Lower leg skin (tissue), 4 donors: ENCODE results near the gene TC2N. TPM values are rescaled to one million over a fixed set of nuclear protein-coding genes. Genes with fewer than 3 reads are reported as not detected.
"Not testable (repeated sequence)": the region's sequence is repeated elsewhere in the genome, so short reads cannot be mapped to it uniquely, and the experiment has no call there.

Experiments
- DNase-seq, 2 donors: peaks; one replicate each; pipeline ENCODE4 v3.0.0-alpha.2; 2019; ENCODE audit warnings: low spot score in 2 of 2
- H3K4me3 ChIP-seq: fragments of 200-600 bp; sonication (generic); 2 replicates; pipeline ENCODE4 v1.5.1; 2017; ENCODE audit warnings: mild to moderate bottlenecking, low read depth; ENCODE audit not compliant: poor library complexity, severe bottlenecking
- POLR2A ChIP-seq, 2 donors: fragments of 450-650 bp; IDR thresholded peaks; one replicate each; pipeline ENCODE4 v1.6.1; 2016 to 2017; ENCODE audit warnings: antibody characterized with exemption in 2 of 2, mild to moderate bottlenecking in 1 of 2, moderate library complexity in 1 of 2
- WGBS, 2 donors: methylation state at CpG; one replicate each; pipeline ENCODE4 v1.1.5; 2018; 5-methylcytosine and 5-hydroxymethylcytosine counted together
- intact Hi-C: fragments of 100-400 bp; cut with DNase I; formaldehyde crosslinking; loops from one replicate; pipeline ENCODE4 v1.15.0; 2023; ENCODE audit warnings: low total_unique reads
- total RNA-seq, 4 donors: library from RNA; depleted of rRNA; stranded (reverse); fragments of >200 nt; gene quantifications; one replicate each; pipeline ENCODE4 v1.1.0, GENCODE V29; 2016
- TF ChIP-seq, protein P1 (sequence below), 3 donors: fragments of 450-650 bp; IDR thresholded peaks; one replicate each; pipeline ENCODE4 v1.5.1; 2016; ENCODE audit warnings: antibody characterized with exemption in 3 of 3, mild to moderate bottlenecking in 3 of 3, moderate library complexity in 2 of 3

TC2N gene
- total RNA-seq, 4 donors from 2014 or later, result 31.6 to 40.9 (median 35.9) TPM

GRCh38 chr14:91899806-91900205, 32.5 kb upstream of the TC2N start:
- DNase-seq, result no peak
- intact Hi-C loops, result no loop called here
- no peak for TF ChIP-seq POLR2A (IDR thresholded peaks at IDR 0.05)
- TF ChIP-seq, protein P1, sequence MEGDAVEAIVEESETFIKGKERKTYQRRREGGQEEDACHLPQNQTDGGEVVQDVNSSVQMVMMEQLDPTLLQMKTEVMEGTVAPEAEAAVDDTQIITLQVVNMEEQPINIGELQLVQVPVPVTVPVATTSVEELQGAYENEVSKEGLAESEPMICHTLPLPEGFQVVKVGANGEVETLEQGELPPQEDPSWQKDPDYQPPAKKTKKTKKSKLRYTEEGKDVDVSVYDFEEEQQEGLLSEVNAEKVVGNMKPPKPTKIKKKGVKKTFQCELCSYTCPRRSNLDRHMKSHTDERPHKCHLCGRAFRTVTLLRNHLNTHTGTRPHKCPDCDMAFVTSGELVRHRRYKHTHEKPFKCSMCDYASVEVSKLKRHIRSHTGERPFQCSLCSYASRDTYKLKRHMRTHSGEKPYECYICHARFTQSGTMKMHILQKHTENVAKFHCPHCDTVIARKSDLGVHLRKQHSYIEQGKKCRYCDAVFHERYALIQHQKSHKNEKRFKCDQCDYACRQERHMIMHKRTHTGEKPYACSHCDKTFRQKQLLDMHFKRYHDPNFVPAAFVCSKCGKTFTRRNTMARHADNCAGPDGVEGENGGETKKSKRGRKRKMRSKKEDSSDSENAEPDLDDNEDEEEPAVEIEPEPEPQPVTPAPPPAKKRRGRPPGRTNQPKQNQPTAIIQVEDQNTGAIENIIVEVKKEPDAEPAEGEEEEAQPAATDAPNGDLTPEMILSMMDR (IDR thresholded peaks at IDR 0.05), result no peak
- WGBS, 2 donors, result 61 to 62% methylated on average over 4 of the region's 4 CpGs
- no peak overlapping the region for H3K4me3 ChIP-seq

DNA sequence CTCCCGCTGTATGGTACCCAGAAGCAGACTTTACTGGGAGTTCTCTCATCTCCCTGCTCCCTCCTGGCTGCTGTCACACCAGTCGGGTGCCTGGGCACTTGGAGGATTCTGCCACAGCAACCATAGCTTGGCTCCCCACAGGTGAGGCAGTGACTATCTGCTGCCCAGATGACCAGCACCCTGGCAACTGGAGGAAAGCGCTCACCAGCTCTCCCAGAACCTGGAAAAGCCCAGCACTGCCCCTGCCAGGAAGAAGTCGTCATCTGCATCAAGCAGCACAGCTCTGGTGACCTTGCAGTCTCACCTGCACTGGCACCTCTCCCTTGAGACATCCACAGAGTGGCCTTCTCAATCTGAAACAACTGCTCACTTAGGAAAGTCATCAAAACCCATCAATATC, 31.9 kb upstream of the TC2N start:
- no peak for TF ChIP-seq POLR2A (IDR thresholded peaks at IDR 0.05)
- TF ChIP-seq, protein P1 (IDR thresholded peaks at IDR 0.05), result no peak
- intact Hi-C loops, result no loop called here
- no peak overlapping the region for H3K4me3 ChIP-seq
- DNase-seq, result no peak
- 83 to 89% methylated on average over 4 of the region's 4 CpGs for WGBS, 2 donors

GRCh38 chr14:91898372-91898771, 31.0 kb upstream of the TC2N start:
- intact Hi-C loops, result no loop called here
- 90 to 92% methylated on average over 5 of the region's 5 CpGs for WGBS, 2 donors
- no peak for DNase-seq
- H3K4me3 ChIP-seq, result no peak overlapping the region
- TF ChIP-seq, protein P1 (IDR thresholded peaks at IDR 0.05), result no peak
- TF ChIP-seq POLR2A (IDR thresholded peaks at IDR 0.05), result no peak

GRCh38 chr14:91897716-91898115, 30.4 kb upstream of the TC2N start:
- intact Hi-C loops, H3K4me3 ChIP-seq, DNase-seq: not testable (repeated sequence)
- WGBS, 2 donors, result 83 to 87% methylated on average over 5 of the region's 5 CpGs

GRCh38 chr14:91897106-91897701, 29.9 kb upstream of the TC2N start:
- 33 to 46% methylated on average over 10 of the region's 10 CpGs for WGBS, 2 donors

DNA sequence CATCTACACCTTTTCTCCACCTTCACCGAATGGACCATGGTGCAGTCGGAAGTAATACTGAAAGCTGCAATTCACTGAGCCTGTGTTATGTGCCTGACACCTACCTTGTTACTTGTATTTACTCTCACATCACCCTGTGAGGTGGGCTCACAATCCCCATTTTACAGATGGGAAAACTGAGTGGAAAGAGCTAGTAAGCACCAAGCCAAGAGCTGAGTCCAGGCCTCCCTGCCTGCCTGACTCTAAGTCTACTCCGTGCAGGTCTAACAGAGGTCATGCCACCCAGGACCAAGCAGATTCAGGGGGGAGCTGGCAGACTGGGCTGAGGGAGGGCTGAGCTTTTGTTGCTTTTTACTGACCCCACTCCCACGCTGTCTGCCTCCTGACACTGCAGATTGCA, 29.1 kb upstream of the TC2N start:
- DNase-seq, result no peak
- WGBS, 2 donors, result 95 to 98% methylated on average over 4 of the region's 4 CpGs
- intact Hi-C loops, result no loop called here
- TF ChIP-seq, protein P1 (IDR thresholded peaks at IDR 0.05), result no peak
- no peak for TF ChIP-seq POLR2A (IDR thresholded peaks at IDR 0.05)
- H3K4me3 ChIP-seq, result no peak overlapping the region

More at GRCh38 chr14:91897106-91897701, 29.9 kb upstream of the TC2N start:
- TF ChIP-seq, protein P1 (IDR thresholded peaks at IDR 0.05), result no peak
- TF ChIP-seq POLR2A (IDR thresholded peaks at IDR 0.05), result no peak
- H3K4me3 ChIP-seq, result no peak overlapping the region
- intact Hi-C loops, result no loop called here
- no peak for DNase-seq
